Myocyte (in vitro differentiated cells): ENCODE results near the gene TSTD2. TPM values are rescaled to one million over a fixed set of nuclear protein-coding genes. Genes with fewer than 3 reads are reported as not detected.
"Not testable (repeated sequence)": the region's sequence is repeated elsewhere in the genome, so short reads cannot be mapped to it uniquely, and the experiment has no call there.

ENCODE experiments used
- DNase-seq: peaks from one replicate; pipeline ENCODE4 v3.0.0-alpha.2; 2012; ENCODE audit warnings: low read depth
- total RNA-seq: library from RNA; depleted of rRNA; stranded (reverse); fragments of >200 nt; gene quantifications from 2 replicates; pipeline ENCODE4 v1.2.3, GENCODE V29; 2014

Gene TSTD2
- total RNA-seq, 1 donor from 2014 or later: 20.5 TPM

DNA sequence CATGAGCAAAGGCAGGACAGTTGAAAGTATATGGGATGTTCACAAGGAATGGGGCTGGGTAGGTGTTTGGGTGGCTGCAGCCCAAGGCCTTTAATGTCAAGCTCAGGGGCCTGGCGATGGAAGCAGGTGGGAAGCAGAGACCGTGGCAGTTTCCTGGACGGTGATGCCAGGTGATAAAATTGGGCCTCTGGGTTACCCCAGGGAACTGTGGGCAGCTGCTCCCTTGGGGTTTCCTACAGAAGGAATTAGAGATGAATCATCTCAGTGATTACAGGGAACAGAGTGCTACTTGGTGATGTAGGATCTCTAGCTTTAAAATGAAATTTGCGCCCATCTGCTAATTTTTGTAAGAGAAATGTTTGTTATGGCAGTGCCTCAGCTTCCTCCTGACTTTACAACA lies 39.2 kb downstream of the TSTD2 start:
- peak; percentile 80 for DNase-seq

DNA sequence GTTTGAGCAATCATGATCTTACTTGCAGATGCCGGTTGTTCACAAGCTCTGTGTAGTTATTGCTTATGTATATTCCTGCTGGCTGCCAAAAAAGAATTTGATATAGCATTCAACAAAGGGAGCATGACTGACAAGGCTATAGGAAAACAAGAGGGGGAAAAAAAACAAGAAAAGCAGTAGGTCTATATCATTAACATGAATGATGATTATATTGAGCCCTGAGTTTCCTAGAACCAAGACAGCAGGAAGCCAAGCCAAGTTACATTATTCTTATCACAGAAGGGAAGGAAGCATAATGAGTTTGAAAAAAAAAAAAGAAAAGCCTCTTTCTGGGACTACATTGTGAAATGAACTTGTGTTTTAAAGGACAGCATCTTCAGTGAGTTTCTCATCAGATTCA lies 41.0 kb downstream of the TSTD2 start:
- DNase-seq: no peak

DNA sequence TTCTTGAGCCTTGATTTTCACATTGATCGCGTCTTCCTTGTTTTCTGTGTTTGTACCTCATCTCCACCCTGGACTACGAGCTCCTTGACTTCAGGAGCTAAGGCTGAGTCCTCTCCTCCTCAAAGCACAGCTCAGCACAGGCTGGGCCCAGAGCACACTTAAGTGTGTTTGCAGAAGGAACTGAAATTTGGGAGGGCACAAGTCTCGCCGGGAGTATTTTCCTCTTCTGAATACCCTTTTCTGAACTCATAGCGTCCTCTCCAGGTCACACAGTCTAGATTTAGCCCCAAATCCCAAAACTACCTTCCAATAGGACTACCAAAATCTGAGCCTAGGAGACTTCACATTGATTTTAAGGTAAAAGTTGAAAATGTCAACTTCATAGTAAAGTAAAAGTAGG lies 41.6 kb downstream of the TSTD2 start:
- DNase-seq: no peak

DNA sequence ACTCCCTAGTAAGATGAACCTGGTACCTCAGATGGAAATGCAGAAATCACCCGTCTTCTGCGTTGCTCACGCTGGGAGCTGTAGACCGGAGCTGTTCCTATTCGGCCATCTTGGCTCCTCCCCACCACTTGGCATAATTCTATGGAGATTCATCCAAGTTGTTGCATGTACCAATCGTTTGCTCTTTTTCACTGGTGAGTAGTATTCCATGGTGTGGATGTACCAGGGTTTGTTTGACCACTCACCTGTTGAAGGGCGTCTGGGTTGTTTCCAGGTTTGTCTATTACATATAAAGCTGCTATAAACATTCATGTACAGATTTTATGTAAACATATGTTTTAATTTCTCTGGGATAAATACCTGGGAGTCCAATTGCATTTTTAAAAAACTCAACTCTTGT lies 46.3 kb downstream of the TSTD2 start:
- not testable (repeated sequence) for DNase-seq

DNA sequence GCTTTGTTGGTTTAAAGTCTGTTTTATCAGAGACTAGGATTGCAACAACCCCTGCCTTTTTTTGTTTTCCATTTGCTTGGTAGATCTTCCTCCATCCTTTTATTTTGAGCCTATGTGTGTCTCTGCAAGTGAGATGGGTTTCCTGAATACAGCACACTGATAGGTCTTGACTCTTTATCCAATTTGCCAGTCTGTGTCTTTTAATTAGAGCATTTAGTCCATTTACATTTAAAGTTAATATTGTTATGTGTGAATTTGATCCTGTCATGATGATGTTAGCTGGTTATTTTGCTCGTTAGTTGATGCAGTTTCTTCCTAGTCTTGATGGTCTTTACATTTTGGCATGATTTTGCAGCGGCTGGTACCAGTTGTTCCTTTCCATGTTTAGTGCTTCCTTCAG lies 48.4 kb downstream of the TSTD2 start:
- not testable (repeated sequence) for DNase-seq

DNA sequence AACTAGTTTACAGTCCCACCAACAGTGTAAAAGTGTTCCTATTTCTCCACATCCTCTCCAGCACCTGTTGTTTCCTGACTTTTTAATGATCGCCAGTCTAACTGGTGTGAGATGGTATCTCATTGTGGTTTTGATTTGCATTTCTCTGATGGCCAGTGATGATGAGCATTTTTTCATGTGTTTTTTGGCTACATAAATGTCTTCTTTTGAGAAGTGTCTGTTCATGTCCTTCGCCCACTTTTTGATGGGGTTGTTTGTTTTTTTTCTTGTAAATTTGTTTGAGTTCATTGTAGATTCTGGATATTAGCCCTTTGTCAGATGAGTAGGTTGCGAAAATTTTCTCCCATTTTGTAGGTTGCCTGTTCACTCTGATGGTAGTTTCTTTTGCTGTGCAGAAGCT lies 51.6 kb downstream of the TSTD2 start:
- not testable (repeated sequence) for DNase-seq

DNA sequence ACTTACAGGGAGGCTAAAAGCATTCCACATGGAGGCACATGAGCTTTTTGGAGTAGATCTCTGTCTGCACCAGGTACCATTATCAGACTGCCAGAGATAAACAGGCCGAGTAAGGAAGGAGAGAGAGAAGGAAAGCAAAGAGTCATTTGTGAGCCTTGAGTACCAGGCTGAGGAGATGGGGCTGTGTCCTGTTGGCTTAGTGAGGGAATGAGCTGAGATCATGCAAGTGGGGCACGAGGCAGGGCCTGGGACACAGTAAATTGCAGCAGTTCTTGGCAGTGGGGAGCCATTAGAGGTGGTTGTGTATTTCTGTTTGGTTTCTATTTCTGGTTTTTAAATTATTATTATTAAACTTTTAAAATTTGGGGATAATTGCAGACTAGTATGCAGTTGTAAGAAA lies 53.3 kb downstream of the TSTD2 start:
- DNase-seq: no peak

DNA sequence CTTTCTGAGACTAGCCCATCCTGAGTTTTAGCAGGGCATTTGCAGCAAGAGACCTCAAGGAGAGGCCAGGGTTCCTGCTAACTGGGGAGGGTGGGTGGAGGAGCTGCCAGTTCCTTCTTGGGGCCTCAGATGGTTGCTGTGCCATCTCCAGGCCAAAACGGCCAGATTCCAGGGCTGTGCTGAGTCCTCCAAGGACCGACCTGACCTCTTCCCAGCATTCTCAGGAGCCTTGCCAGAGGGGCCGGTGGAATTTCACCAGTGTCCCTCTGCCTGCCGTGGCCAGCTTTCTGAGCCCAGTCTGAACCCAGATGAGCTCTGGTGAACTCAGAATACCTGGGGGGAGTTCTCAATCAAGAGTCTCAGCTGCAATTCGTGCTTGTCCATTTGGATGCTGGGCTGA lies 54.3 kb downstream of the TSTD2 start:
- DNase-seq: no peak

DNA sequence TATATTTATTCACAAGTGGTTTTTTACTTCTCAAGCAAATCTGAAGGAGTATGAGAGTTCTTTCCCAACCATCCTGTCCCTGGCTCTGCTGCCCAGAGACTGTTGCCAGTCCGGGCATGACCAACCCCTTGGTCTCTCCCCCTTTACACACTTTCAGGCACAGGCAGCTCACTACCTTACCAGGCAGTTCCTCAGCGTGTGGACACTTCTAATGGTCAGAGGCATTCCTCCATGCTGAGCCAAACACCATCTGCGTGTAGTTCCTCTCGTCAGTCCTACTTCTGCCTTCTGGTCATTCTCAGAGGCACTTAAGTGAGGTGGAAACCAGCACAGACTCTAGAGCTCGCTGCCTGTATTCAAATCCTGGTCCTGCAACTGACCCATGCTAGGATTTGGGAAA lies 56.1 kb downstream of the TSTD2 start:
- DNase-seq: no peak

DNA sequence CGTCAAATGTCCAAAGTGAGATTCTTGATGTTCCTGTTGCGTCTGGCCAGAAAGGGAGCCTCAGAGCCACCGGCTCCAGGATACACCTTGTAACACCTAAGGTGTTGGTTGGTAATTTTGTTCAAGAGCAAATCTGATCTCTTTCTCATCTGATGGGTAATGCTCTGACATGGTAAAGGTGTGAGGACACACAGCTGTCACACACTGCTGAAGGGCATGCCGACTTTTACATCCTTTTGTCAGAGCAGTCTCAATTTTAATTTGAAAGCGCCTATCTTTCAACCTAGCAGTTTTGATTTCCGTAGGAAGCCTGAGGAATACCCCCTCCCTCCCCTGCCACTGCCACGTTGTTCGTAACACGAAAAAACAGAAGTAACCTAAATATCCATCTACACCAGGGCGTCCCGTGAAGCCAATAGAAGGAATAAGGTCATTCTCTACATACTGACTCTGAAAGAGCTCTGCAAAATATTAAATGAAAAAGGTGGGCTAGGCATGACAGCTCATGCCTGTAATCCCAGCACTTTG lies 57.4 kb downstream of the TSTD2 start:
- DNase-seq: no peak

DNA sequence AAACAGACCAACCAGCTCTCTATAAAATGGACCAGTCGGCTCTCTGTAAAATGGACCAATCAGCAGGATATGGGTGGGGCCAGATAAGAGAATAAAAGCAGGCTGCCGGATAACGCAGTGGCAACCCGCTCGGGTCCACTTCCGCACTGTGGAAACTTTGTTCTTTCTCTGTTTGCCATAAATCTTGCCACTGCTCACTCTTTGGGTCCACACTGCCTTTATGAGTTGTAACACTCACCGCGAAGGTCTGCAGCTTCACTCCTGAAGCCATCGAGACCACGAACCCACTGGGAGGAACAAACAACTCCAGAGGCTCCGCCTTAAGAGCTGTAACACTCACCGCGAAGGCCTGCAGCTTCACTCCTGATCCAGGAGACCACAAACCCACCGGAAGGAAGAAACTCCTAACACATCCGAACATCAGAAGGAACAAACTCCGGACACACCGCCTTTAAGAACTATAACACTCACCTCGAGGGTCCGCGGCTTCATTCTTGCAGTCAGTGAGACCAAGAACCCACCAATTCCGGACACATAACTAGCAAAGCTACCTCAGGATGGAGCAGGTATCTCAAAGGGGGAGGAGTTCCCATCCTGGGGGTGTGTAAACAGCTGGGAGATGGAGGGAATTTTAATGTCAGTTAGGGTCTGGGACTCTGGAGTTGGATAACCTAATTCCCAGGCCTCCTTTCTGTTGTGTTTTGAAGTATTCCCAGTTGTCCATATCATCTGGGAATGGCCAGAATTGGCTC lies 58.1 kb downstream of the TSTD2 start:
- DNase-seq: not testable (repeated sequence)

DNA sequence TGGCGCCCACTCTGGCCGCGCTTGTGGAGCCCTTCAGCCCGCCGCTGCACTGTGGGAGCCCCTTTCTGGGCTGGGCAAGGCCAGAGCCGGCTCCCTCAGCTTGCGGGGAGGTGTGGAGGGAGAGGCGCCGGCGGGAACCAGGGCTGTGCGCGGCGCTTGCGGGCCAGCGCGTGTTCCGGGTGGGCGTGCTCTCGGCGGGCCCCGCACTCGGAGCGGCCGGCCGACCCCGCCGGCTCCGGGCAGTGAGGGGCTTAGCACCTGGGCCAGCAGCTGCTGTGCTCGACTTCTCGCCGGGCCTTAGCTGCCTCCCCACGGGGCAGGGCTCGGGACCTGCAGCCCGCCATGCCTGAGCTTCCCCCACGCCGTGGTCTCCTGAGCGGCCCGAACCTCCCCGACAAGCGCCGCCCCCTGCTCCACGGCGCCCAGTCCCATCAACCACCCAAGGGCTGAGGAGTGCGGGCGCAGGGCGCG lies 59.0 kb downstream of the TSTD2 start:
- not testable (repeated sequence) for DNase-seq

DNA sequence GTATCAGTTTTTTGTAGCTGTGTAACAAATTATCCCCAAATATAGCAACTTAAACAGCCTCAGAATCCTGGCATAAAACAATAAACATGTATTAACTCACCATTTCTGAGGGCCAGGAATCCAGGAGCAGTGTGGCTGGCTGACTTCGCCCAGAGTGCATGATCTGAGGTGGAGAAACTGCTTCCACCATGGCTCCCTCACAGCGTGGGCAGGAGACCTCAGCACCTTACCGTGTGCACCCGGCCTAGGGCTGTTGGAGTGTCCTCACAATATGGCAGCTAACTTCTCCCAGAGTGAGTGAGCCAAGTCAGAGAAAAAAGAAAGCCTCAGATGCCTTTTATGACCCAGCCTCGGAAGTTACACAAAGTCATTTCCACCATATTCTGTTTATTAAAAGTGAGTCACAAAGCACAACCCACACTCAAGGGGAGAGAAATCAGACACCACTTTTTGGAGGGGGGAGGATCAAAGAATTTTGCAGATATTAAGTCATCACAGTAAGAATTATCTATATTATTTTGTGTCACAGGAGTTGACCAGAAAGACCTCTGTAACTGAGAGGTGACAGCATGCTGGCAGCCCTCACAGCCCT lies 59.6 kb downstream of the TSTD2 start:
- no peak for DNase-seq

DNA sequence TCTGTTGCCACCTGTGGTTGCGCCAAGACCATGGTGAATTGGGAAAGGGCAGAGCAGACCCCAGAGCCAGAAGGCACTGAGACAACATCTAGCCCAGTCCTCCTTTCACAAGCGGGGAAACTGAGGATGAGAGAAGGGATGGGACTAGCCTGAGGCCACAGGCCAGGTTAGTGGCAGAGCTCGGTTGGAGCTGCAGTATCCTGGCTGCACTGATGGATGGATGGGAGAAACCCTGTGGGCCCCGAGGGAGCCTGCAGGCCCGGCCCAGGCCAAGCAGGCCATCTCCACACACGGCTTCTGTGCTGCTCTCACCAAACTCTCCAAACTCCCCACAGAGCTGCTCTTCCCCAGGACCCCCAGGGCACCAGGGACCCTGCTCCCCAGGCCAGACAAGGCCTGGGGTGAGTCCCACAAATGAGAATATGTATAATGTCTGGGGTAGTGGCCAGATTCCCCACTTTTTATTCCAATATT lies 60.2 kb downstream of the TSTD2 start:
- no peak for DNase-seq

DNA sequence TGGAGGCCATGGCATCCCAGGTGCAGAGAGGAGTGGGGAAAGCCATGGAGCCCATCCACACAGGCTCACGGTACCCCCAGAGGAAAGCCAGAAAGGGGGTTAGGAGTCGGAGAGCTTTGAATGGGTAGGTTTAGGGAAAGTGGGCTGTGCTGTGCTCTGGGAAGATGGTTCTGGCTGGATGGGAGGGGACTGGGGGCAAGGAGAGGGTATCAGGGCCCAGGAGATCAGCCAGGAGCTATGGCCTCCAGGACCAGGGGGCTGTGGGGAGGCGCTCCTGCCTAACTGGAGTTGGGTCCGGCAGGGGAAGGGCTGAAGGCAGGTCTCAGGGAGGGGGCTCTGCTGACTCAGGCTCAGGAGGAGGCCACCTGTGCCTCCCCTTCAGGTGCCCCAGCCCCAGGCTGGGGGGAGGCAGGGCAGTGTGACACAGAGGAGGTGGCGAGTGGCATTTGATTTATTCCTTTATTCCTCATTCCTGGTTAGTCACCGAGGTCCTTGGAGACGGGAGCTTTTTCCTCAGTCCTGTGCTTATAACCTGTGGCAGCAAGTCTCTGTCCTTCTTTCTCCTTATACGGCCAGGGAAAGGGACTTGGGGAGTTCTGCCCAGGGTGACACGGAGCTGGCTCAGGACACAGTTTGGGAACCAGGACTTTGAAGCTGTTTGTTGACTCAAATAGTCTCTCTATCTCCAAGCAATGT lies 60.8 kb downstream of the TSTD2 start:
- no peak for DNase-seq

DNA sequence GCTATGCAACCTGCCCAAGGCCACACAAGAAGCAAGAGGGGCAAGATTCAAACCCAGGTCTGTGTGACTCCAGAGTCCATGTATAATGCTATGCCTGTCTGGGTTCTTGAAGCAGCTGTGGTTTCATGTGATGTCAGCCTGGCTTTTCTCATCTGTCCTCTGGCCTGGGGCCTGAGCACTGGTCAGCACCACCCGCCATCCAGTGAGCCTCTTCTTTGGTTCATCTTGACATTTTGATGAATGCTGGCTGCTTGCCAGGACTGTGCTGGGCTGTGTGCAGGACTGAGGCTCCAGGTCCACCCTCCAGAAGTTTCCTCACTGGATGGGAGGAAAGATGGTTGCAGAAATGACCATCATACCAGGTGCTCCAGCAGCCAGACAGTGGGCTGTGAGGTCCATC lies 61.5 kb downstream of the TSTD2 start:
- peak; percentile 68 for DNase-seq

DNA sequence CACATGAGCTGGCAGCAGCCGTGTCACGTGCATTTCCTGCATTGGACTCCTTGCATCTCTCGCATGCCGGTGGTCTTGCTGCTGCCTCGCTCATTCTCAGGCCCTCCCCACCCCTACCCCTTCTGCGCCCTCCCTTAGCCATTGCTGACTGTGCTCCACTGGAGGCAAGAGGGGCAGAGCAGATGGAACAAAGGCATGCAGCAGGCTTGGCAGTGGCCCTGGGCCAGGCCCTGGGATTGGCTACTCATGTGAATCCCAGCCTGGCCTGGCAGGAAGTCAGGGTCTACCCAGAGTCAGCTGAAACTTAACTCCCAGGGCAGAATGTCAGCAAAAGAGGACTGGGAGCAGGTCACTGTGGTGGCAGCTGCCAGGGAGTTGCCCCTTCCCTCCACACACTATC lies 62.3 kb downstream of the TSTD2 start:
- DNase-seq: peak; percentile 97

DNA sequence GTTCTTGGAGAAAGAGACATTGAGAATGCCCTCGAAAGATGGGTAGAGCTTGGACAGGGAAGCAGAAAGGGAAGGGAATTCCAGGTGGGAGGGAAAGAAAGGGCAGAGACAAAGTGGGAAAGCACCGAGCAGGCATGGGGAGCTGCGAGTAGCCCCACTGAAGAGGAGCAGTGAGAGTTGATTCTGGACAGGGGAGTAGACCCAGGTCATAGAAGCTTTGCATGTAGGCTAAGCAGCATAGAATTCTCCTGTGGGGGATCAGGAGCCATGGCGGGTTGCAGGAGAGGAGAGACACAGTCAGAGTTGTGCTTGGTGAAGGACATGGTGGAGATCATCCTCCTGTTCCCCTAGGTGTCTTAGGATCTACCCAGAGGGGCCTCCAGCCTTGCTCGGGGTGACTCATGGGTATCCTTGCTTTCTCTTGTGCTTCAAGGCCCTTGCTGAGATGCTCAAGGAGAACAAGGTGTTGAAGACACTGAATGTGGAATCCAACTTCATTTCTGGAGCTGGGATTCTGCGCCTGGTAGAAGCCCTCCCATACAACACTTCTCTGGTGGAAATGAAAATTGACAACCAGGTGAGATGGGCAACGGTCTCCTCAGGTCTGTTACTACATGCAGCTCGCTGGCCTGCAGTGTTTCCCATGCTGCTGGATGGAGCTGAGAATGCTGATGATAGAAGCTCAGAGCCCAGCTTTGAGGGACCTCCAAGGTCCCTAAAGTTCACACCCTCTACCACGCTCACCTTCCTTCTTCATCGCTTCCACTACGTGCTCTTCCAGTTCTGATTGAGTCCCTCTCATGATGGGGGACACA lies 64.5 kb downstream of the TSTD2 start:
- no peak for DNase-seq

DNA sequence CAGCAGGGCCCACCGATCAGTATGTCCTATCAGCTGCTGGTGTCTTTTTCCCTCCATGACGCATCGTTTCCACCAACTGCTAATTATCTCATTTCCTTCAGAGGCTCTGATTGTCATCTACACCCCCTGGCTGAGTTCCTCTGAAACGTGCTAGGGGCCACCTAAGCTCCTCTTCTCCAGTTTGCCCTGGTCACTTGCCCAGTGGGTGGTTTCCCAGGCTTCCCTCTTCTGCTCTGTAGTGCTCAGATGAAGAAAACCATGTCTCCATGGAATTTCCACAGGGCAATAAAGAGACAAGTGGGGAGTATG lies 65.3 kb downstream of the TSTD2 start:
- DNase-seq: peak; percentile 88

DNA sequence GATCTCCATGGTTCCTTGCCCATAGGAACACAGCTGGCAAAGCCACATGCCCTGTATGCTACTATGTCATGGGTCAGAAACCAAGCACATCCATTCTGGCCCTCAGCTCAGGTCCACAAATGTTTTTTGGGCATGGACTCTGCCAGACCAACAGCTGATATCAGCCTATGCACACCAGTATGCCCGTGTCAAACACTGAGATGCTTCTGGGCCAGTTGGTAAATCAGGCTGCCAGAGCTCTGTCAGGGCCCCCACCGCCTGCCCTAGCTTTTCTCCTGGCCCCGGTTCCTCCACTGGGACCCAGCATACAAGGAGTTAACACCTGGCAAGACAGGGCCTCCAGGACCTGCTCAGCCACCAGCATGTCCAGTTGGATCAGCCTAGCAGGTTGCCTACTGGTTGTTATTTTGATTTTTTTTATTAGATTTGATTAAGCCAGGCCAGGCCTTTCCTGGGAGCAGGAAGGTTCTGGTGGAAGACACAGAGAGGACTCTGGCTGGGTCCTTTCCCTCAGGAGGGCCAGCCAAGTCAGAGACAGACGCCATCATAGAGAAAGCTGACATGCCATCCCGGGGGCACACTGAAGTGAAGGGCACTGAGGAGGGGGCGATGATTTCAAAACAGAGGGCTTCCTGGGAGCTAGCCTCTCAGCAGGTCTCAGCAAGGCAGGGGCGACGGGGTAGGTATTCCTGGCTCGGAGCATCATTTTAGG lies 65.8 kb downstream of the TSTD2 start:
- DNase-seq: peak; percentile 68

DNA sequence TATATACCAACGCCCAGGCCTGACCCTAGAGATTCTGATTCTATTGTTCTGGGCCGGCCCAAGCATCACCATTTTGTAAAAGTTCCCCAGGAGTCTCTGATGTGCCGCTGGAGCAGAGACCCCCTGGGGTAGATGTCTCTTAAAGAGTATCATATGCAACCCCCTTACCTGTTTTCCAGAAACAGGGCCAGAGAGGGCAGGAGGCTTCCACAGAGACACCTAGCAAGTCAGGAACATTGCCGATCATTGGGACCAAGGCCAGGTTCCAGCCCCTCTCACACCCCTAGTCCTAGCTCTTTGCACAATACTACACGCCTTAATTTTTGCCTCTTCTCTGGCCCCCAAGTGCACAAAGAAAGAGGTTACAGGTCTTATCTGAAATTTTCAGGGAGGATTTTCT lies 67.9 kb downstream of the TSTD2 start:
- DNase-seq: no peak
